Cardiac fibroblast (primary cell): ENCODE data around the gene KRT27.

Experiments used
- DNase-seq, 2 donors: peaks; one replicate each; pipeline versions ENCODE4 v3.0.0 to v3.0.0-alpha.2; 2010; ENCODE audit warnings: low read depth in 2 of 2
- H3K4me3 ChIP-seq, 2 donors: replicated peaks in 1 of 2; 1 replicate in 1 of 2; 2 replicates in 1 of 2; pipeline ENCODE4 v1.5.1; 2011; ENCODE audit warnings: low read depth in 2 of 2, low read length in 2 of 2, mild to moderate bottlenecking in 2 of 2, moderate library complexity in 1 of 2
- CTCF ChIP-seq: IDR thresholded peaks from one replicate; pipeline ENCODE4 v1.5.1; 2011; ENCODE audit warnings: low read depth, mild to moderate bottlenecking, low read length, inconsistent platforms

KRT27 gene

GRCh38 chr17:40796846-40797245, 14.5 kb upstream of the KRT27 start:
- DNase-seq = no peak
- no peak overlapping the region for H3K4me3 ChIP-seq
- TF ChIP-seq CTCF = no peak

GRCh38 chr17:40795019-40795667, 12.8 kb upstream of the KRT27 start:
- DNase-seq = no peak
- no peak for TF ChIP-seq CTCF
- H3K4me3 ChIP-seq = no peak overlapping the region

GRCh38 chr17:40794466-40794865, 12.1 kb upstream of the KRT27 start:
- DNase-seq = no peak

GRCh38 chr17:40793832-40794231, 11.5 kb upstream of the KRT27 start:
- no peak for DNase-seq
- no peak for TF ChIP-seq CTCF

More at GRCh38 chr17:40794466-40794865, 12.1 kb upstream of the KRT27 start:
- no peak overlapping the region for H3K4me3 ChIP-seq
- no peak for TF ChIP-seq CTCF

GRCh38 chr17:40791787-40792436, 9.6 kb upstream of the KRT27 start:
- peak; percentile 61 to 67 for DNase-seq
- peak; percentile 57 for TF ChIP-seq CTCF
- H3K4me3 ChIP-seq = no peak overlapping the region

More at GRCh38 chr17:40793832-40794231, 11.5 kb upstream of the KRT27 start:
- no peak overlapping the region for H3K4me3 ChIP-seq

GRCh38 chr17:40791111-40791510, 8.8 kb upstream of the KRT27 start:
- H3K4me3 ChIP-seq = no peak overlapping the region
- no peak for TF ChIP-seq CTCF
- DNase-seq = peak in 1 of 2 donors; percentile 15
